ENCODE results near the gene CAPN11.

The CAPN11 gene

DNA sequence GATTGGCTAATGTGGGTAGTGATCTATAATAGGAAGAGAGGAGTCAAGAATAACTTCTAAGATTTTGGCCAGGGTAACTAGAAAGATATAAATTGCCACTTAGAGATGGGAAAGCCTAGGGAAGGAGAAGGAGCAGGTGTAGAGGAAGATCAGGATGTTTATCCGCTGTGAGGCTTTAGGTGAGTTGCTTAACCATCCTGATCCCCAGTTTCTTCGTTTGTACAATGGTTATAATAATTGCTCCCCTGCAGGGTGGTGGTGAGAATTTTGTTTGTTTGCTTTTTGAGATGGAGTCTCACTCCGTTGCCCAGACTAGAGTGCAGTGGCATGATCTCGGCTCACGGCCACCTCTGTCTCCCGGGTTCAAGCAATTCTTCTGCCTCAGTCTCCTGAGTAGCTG, 55.7 kb downstream of the CAPN11 start:
- DNase-seq (ENCODE audit: low read depth in 3 of 3): no peak

DNA sequence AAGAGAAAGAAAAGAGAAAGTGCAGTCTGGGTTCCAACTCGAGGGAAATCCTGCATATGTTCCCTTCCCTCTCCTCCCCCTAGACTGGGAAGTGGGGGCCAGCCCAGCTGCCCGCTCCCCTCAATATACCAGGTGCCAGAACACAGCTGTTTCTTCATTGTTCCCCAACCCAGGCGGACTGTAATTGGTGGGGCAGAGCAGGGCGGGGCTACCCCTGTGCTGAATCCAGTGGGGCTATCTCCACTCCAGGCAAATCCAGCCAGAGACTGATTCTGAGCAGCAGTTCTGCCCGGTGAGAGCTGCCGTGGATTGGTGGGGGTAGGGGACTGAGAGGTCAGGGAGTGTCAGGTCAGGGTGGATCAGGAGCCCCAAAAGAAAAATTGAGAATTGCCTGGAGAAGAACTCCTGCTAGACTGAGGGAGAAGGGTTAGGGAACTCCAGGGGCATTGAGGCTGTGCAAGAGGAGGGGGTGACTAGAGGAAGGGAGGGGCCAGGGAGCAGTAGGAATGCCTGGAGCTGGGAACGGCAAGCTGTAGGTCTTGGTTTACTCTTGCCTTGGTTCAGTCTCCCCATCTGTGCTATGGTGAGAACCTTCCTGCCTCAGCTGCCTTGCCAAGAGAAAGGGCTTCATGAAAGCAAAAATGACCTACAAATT, 58.2 kb downstream of the CAPN11 start, which contains the start of gene MYMX:
Gene MYMX (plus strand): TSS at position 250 of the 655 bp plus-strand sequence. CDS start 546 bp downstream, outside the sequence.
- no peak for DNase-seq (ENCODE audit: low read depth in 3 of 3)

DNA sequence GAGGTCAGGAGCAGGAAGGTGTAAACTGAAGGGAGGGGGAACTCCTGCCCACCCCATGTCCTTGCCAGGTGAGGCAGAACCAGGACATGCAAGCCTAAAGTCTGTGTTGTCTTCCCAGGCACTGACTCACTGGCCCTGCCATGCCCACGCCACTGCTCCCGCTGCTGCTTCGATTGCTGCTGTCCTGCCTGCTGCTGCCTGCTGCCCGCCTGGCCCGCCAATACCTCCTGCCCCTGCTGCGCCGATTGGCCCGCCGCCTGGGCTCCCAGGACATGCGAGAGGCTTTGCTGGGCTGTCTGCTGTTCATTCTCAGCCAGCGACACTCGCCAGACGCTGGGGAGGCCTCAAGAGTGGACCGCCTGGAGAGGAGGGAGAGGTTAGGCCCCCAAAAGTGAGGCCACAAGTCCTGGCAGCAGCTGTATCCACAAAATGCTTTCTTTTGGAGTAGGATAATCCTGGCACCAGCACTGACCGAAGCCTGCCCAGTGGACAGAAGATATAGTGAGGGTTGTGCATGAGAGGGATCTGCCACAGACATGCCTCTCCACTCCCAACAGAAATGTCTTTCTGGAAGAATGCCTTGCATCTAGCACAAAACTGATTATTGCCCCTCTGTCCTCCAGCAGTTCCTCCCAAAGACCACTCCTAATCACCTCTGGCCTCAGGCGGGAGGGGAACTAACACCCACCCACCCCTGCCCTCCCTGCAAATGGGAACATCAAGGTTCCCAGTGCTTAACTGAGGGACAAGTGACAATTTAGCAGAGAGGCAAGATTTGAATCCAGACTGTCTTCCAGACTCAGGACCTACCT, 58.9 kb downstream of the CAPN11 start:
- DNase-seq (ENCODE audit: low read depth in 3 of 3): no peak

DNA sequence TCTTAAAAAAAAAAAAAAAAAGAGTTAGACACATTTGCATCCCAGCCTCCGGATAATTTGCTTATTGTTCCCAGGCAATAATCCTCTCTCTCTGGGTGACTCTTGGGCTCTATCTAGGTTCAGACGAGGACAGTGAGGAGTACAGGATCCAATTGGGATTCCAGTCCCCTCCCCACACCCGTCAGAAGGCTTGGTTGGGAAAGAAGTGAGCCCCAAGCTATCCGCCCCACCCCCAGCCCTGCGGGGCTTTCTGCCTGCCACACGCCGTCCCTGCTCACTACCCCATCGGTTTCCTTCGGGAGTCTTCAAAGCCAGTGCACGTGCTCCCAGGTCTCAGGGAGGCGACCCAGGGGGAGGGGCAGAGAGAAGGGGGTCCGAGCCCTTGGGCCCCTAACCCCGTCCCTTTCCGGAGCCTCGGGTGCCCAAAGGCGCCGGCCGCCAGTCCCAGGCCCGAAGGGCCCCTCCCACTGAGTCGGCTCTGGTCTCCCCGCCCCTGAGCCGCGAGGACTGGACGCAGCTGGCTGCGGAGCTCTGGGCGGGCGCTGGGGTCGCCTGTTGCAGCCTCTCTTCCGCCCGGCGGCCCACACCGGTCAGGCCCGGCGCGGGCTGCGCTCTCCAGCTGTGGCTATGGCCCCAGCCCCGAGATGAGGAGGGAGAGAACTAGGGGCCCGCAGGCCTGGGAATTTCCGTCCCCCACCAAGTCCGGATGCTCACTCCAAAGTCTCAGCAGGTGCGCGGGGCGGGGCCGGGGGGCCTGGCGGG, 60.6 kb downstream of the CAPN11 start:
- no peak for DNase-seq (ENCODE audit: low read depth in 3 of 3)

DNA sequence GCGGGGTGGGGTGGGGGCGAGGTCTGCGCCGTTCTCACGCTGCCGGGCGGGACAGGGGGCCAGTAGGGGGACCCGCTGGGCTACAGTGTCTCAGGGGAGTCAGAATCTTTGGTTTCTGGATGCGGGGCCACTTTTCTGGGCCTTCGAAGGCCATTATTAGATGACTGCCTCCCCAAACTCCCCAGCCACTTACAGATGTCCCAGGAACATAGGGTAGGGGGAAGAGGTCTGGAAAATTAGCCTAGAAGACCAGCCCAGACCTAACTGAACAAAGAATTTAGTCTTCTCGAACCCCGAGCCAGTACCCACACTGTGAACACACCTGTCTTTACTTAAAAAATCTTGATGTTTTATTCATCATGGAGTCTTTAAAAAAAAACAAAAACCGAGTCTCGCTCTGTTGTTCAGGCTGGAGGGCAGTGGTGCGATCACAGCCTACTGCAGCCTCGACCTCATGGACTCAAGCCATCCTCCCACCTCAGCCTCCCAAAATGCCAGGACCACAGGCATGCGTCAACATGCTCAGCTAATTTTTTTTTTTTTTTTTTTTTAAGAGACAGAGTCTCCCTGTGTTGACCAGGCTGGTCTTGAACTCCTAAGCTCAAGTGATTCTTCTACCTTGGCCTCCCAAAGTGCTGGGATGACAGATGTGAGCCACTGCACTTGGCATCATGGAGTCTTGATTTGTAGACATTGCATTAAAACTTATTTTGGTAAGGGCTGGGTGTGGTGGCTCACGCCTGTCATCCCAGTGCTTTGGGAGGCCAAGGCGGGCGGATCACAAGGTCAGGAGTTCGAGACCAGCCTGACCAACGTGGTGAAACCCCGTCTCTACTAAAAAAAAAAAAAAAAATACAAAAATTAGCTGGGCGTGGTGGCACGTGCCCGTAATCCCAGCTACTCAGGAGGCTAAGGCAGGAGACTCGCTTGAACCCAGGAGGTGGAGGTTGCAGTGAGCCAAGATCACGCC, 61.5 kb downstream of the CAPN11 start:
- DNase-seq (ENCODE audit: low read depth in 3 of 3): no peak

DNA sequence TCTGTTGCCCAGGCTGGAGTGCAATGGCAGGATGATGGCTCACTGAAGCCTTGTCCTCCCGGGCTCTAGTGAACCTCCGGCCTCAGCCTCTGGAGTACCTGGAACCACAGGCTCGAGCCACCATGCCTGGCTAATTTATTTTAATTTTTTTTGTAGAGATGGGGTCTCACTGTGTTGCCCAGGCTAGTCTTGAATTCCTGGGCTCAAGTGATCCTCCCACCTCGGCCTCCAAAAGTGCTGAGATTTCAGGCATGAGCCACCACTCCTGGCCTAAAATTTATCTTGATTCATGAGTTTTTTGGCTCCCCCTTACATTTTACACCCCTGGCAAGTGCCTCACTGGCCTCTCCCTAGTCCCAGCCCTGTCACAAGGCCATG, 62.3 kb downstream of the CAPN11 start:
- DNase-seq (ENCODE audit: low read depth in 3 of 3): no peak

DNA sequence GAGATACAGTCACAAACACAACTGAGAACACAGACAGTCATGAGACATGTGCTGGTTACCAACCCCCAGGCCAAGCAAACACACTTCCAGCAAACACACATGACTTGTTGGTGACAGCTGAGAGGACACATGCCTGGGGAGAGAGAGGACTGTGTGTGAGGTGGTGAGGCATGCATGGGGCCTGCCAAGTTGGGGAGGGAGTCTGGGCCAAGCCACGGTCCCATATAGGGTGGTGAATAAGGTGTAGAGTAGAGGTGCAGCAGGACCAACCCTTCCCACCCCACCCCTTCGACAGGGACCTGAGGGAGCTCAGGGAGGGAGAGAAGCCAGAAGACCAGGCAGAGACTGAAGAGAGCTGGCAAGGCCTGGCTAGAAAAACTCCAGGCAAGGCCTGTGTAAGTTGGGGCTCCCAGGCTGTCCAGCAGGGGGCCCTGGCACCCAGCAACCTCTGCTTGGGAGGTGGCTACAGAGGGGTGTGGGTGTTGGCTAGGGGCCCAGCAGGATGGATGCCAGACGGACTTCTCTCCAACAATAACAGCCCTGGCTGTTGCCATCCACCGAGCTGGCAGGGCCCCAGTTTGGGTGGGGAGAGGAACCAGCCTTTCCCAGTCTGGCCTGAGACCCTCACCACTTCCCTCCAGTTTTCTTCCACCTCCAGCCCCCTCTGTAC, 62.8 kb downstream of the CAPN11 start:
- DNase-seq (ENCODE audit: low read depth in 3 of 3): peak; percentile 40 to 47 (median 46)

DNA sequence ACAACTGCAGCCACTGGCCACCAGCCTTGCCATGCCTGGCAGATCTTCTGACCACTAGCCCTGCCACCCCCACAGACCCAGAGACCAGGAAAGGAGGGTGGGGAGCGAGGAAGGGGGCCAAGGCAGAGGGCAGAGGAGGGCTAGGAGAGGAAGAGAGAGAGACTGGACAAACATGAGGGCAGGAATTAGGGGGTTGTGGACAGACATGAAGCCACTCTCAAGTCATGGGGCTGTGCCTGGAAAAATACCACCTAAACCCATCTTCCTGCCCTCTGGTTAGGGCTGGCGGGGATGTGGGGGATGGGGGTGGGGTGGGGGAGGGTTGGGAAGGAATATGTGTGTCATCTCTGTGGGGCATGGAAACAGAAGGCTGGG, 63.3 kb downstream of the CAPN11 start:
- no peak for DNase-seq (ENCODE audit: low read depth in 3 of 3)

DNA sequence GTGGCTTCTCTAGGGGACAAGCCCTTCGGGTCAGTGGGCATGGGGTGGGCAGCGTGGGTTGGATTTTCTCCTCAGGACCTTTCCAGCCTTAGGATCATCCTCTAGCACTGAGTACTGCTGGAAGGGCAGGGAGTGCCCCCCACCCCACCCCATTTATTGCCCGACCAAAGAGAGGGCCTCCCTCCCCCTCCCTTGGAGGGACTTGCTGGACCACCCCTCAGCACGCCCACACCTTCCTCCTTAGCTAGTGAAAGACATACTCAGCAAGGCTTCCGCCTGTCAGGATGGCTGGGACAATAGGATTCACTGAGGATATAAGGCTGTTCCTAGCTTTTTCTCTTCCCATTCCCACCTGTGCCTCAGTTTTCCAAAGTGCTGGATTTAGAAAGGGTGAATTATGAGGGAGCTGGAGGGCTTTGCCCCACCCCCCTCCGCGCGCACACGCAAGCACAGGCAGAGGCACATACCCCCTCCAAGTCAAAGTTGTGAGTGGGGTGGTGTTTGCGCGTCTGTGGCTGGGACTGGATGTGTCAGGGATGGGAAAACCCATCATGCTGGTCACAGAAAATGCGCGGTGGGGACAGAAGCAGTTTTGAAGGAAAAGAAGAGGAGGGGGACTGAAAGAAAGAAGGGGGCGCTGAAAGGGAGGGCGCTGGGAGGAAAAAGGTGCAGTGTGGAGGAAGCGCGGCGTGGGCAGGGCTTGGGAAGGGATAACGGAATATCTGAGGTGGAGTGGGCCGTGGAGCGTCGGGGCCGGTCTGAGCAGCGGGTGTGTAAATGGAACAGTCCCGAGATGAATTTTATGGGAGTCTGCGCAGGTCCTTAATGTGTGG, 64.1 kb downstream of the CAPN11 start:
- DNase-seq (ENCODE audit: low read depth in 3 of 3): no peak

DNA sequence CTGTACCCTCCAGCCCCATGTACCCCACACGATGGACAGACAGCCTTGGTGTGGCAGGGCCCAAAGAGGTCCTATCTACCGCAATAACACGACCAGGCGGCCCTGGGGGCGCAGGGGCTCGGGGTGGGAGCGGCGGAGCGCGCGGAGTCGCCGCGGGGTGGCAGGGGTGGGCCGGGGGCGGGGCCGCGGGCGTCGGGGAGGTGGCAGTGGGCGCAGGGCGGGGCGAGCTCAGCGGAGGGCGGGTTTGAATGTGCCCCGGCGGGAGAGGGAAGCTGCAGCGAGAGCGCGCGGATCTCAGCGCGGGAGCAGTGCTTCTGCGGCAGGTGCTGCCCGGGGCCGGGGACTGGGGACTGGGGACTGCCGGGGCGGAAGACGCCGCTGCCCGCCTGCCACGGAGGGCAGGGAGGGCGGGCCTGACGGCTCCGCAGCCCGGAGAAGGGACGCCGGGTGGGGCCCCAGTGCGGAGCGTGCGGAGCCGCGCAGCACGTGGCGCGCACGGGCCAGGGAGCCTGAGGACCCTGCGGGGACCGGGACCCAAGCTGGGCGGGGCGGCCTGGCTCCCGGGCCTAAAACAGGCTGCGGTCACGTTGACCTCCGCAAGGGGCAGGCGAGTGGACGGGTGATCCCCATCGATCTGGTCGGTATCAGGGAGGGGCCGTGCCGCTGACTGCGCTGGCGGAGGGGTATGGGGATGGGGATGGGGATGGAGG, 64.9 kb downstream of the CAPN11 start, which contains the start of gene SLC29A1:
Gene SLC29A1 (plus strand): TSS at position 277 of the 710 bp plus-strand sequence. CDS start 3,719 bp downstream, outside the sequence.
- DNase-seq (ENCODE audit: low read depth in 3 of 3): peak; percentile 73 to 84 (median 78)

DNA sequence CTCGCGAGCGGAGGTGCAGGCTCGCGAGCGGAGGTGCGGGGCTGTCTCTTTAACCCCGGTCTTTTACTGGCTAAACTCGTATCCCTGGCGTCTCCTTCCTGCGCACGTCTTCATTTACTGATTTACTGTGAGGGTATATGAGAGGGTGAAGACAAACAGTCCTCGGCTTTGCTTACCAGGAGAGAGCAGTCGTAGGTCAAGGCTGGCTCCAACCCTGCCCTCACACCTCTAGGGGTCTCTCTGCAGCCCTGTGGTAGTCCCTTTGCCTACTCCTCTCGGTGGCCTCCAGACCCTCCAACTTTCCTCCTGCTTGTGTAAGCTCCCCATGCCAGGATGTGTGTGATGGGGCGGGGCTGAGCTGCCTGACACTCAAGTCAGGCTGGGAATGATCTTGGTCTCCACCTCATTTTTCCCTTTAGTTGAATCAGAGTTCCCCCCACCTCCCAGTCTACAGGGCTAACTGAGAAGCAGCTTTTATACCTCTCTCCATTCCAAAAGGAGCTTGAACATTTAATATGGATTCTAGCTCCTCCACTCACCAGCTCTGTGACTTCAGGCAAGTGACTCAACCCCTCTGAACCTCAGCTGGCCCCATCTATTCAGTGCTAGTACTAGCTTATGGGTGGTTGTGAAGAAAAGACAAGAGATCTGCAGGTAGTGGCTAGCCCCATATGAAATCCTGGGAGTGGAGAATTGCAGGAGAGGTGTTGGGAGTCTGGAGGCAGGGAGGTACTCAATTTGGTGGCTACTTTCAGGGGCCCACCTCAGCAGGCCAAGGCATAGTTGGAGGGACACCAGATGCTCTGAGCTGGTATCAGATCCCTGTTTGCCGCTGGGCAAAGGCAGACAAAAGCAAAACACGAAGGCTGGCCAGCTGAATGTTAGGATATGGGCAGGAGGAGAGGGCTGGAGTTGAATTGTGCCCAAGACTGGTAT, 65.7 kb downstream of the CAPN11 start:
- no peak for DNase-seq (ENCODE audit: low read depth in 3 of 3)

DNA sequence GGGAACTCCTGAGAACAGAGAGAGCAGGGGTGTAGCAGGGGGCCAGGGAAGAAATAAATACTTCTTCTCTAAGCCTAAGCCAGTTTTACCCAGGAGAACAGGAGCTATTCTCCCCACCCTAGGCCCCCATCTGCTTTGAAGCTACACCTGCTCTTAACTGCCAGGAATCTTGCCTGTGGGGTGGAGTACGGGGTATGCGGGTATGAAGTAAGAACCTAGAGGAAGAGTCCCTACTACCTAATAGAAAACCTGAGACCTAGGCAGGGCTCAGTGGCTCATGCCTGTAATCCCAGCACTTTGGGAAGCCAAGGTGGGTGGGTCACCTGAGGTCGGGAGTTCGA, 66.3 kb downstream of the CAPN11 start:
- no peak for DNase-seq (ENCODE audit: low read depth in 3 of 3)

DNA sequence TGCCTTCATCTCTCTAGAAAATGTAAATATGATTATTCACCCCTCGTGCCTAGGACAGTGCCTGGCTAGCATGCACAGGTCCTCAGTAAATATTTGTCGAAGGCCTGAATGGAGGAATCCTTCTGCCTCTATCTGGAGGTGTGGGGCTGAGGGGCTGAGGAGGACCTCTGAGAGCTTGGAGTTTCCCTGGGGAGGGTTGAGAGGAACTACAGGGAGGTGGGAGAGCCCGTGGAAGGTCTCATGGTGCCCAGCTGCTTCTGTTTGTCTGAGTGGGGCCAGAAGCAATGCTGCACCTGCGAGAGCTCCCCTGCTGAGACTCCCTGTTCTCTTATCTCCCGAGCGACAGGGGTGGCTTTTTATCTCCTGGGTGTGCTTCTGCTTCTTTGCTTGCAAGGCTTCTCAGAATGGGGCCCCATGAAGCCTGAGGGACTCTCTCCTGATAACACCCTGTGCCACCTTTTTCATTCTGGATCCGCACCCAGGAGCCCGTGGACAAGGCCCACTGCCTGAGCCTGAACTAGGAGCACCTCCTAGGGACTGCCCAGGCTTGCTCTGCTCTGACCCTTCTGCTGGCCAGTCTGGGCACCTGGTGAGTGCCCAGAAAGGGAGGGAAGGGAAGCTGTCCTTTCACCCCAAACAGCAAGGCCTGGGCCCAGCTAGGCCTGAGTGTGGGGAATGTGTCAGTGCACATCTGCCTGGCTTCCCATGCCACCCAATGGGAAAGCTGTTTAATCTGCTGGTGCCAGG, 67.1 kb downstream of the CAPN11 start:
- no peak for DNase-seq (ENCODE audit: low read depth in 3 of 3)

DNA sequence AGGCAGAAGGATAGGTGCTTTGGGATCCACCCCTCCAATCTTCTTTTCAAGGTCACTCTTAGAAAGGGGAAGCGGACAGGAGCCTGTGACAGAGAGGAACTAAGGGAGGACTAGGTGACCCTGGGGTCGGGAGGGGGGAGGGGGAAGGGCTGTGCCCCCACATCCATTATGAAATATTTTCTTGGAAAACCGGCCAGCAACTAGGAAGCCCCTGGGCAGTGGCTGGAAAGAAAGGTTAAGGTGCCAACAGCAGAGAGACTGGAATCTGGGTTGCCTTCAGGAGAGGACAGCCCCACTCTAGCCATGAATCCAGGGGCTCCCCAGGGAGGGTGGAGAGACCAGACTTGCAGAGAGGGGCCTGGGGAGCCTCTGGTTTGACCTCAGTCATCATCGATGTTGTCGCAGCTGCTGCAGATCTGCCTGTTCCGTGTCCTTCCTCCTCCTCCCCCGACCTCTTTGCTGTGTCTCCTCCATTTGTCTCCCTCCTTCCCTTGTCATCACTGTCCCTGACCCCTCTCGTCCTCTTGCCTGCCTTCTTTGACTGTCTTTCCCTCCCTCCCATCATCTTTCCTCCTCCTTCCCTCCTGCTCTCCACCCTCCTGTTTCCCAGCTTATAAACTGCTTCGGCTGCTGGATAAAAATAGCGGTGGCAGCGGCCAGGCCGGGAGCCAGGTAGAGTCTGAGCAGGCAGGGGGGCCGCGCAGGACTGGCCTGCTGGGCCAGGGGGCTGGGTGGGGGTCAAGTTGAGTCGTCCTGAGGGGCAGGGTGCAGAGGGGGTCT, 67.9 kb downstream of the CAPN11 start:
- DNase-seq (ENCODE audit: low read depth in 3 of 3): no peak

DNA sequence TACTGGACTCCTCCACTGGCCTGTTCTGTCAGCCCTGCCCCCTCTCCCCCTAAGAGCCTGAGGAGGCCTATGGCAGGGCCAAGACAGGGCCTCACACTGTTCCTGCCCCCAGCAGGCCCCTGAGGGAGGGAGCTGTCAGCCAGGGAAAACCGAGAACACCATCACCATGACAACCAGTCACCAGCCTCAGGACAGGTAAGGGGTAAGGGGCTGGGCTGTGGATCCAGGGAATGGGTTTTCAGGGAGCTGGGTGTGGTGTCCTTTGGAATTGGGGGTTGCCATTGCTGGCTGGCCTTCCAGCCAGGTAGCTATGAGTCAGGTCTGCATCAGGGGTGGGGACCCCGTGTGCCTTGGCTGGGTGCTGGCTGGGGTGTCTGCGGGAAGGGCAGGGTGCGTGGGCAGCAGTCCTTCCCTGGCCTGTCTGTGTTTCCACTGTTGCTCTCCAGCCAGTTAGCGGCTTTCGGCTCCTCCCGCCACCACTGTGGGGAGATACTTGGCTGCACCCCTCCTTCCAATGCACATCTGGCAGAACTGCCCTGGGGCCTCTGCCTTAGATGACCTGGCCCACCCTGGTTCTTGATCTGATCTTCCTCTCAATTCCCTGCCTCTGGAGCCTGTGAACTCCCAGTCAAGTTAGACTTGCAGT, 68.7 kb downstream of the CAPN11 start:
- DNase-seq (ENCODE audit: low read depth in 3 of 3): no peak

DNA sequence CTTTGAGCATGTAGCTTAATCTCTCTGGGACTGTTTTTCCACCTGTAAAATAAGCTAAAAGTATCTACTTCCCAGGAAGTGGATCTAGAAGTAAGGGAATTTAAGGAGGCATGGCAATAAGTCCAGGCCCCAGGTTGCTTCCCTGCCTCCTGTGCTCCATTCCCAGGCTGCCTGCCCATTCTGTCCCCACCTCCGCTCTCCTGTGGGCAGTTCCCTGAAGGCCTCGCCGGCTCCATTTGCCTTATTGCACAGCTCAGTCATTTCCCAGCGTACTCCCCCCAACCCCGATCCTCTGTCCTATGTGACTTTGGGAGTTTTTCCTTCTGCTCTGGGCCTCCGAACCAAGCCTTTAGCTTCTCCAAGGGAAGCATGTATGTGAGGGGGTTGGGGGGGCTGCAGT, 69.4 kb downstream of the CAPN11 start:
- DNase-seq (ENCODE audit: low read depth in 3 of 3): no peak
